Epithelial cell of prostate (primary cell): ENCODE data around the gene CPNE8.
A peak's percentile ranks its signal among the peaks of the same experiment; 100 is the strongest.

Source experiments
- DNase-seq: peaks from one replicate; pipeline ENCODE4 v3.0.0-alpha.2; 2011; ENCODE audit warnings: low read depth, low spot score
- H3K27ac ChIP-seq: fragments of 450-650 bp; 2 replicates; pipeline ENCODE4 v1.5.1; 2017; ENCODE audit warnings: mild to moderate bottlenecking

Gene CPNE8

DNA sequence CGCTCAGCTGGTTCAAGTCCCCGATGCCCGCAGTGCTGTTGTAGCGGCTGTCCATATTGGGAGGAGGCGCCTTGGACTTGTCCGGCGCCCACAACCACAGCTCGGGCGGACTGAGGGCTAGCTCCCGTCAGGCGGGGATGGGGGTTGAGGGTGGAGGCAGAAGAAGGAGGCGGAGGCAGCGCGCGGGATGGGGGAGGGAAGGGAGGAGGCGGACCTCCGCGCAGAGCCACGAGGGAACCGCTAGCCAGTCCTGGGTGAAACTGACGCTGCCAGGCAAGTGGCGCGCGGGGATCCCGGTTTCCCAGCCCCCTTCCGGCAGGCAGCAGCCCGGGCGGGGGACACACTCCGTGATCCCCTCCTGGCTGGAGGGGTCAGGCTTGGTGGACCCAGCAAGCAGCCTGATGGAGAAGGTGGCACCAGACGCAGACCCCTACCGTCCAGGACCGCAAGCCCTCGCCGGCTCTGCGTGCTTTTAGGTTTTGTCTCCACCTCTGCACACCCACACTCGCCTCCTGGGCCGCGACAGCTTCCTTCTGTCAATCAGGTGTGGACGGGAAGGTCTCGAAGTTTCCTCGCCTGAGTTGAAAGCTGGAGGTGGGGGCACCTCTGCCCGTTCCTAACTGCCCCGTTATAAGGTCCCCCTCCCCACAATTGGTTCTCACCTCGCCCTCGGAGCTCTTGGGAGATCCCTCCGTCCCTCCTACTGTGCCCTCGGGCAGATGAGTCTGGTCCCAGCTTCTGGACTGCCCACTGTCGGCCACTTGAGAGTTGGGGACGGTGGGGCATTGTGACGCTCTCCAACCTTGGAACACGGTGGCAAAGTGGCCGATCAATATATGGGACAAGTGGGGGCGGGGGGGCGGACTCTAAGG is at the start of gene CPNE8:
TSS of gene CPNE8 (minus strand) at position 112 of the 872 bp plus-strand sequence. CDS start at position 55, 57 bp downstream.
- DNase-seq, result no peak
- peak within 1 kb of the TSS; percentile 86 for H3K27ac ChIP-seq

GRCh38 chr12:38954238-38954873 is 49.0 kb upstream of the CPNE8 start:
- H3K27ac ChIP-seq, result no peak overlapping the region
- DNase-seq, result no peak

DNA sequence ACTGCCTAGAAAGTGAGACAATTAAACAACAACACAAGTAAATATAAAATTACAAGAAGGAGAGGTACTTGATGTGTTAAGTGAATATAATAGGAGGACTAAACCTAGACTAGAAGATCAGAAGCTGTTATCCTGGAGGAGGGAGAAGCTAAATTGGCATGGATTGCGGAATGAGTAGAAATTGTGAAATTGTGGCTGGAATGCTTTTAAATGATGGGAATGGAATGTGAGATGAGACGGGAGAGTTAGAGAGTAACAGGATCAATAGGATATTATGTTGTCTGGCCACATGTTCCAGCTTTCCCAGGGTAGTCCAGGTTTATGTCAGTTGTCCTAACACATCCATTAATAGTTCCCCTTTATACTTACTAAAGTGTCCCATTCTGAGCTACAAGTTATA is 44.0 kb upstream of the CPNE8 start:
- no peak overlapping the region for H3K27ac ChIP-seq
- DNase-seq, result no peak

DNA sequence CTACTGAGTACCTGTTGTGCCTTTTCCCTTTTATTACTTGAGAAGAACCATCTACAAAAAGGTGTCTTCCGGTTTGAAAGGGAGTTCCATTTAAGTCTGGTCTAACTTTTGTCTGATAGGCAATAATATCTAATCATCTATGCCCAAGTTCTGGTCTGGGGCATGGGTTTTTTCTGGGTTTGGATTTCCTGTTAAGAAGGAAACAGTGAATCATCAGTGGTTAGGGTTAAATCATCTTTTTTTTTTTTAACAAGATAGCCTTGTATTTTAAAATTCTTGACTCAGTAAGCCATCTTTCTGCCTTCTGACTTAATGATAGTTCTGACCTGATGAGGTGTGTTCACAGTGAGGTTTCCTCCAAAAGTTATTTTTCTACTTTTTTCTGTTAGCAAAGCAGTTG is 29.3 kb upstream of the CPNE8 start:
- no peak for DNase-seq
- no peak overlapping the region for H3K27ac ChIP-seq

DNA sequence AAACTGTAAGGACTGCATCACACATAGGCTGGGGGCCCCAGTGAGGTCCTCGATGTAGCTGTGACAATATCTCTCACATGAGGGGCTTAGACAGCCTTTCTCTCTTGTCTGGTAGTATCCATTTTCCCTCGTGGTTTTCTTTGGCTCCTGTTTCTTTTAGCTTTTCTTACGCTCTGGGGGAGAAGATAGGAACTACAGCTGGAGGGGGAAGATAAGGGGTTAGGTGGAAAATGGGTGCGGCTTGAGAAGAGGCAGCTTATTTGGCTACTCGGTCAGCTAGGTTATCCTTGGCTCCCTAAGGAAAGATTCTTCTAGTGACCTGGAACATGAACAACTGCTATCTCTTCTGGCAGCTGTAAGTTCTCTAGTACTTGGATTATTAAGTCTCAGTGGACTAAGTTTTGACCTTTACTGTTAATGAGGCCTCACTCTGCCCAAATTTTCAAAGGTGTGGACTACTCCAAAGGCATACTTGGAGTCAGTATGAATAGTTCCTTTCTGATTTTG is 28.7 kb upstream of the CPNE8 start:
- DNase-seq, result no peak
- H3K27ac ChIP-seq, result no peak overlapping the region

DNA sequence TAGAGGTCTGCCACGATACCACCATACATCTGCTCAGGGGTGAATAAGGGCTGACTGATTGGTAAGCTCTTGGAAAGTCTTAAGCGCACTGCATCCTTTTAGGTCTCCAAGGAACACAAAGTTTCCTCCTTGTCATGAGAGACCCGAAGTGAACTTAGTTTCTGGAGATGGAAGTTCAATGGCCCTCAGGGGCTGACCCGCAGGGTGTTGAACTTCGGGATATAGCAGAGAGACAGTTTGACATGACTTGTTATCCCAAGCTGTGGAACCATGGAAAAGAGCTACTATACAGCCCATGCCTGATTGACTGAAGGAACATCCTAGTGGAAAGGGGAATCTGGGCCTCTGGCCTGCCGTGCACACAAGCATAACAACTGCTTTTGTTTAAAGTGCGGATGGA is 26.9 kb upstream of the CPNE8 start:
- DNase-seq, result no peak
- H3K27ac ChIP-seq, result no peak overlapping the region

DNA sequence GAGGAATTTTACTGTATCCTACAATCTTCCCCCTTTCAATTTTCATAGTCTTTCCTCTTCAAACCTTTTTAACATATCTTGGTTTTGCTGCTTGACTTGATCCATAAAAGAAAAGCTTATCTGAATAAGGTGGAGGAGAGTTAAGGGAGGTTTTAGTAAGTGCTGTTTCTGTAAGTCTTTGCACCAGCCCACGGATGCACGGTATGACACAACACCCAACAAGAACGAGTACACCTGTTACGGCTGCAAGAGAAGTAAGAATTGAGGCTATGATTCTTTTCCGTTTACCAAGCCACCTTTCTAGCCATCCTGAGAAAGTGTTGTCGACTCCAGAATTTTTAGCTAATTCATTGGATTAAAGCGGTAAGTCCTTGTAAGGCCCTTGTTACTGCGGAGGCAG is 26.1 kb upstream of the CPNE8 start:
- DNase-seq, result no peak
- no peak overlapping the region for H3K27ac ChIP-seq

GRCh38 chr12:38930990-38931389 is 25.6 kb upstream of the CPNE8 start:
- DNase-seq, result no peak
- H3K27ac ChIP-seq, result no peak overlapping the region

DNA sequence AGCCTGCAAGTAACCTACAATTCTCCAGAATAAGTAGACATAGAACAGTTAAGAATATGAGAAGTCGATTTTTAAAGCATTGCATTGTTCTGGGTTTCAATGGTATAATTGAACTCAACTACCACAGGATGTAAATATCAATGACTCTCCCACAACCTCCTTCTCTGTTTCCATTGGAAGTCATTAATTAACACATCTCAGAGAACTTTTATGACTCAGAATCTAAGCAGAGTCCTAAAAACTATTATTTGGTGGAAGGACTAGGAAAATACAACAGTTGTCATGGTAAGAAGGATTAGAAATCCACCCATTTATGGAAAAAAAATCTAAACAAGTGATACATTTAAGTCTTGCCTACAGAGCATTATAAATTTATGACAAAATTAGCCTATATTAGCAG is 21.1 kb upstream of the CPNE8 start:
- no peak for DNase-seq
- no peak overlapping the region for H3K27ac ChIP-seq

GRCh38 chr12:38921025-38921677 is 15.8 kb upstream of the CPNE8 start:
- no peak overlapping the region for H3K27ac ChIP-seq
- DNase-seq, result peak; percentile 29

DNA sequence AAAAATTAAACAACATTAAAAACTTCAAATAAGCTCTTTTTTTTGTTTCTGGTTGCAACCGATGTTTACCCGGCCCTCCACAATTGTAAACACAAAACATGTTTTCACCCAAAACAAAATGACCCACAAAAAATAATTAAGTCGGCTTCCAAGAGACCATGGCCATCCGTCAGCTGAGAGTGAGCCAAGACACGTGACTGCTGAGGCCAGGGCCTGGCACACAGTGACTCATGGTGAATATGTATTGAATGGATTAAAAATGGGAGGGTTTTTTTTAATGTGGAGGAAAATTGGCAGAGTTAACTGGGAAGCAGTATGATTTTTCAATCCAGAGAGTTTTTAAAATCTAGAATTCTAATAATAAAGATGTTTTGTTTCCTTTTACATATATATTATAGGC is 13.8 kb upstream of the CPNE8 start:
- H3K27ac ChIP-seq, result no peak overlapping the region
- DNase-seq, result no peak

- no peak overlapping the region for H3K27ac ChIP-seq
- no peak for DNase-seq
These were observed 10.2 kb upstream of the CPNE8 start for GRCh38 chr12:38915429-38916182.

GRCh38 chr12:38912116-38912515 is 6.7 kb upstream of the CPNE8 start:
- no peak for DNase-seq
- H3K27ac ChIP-seq, result no peak overlapping the region

- DNase-seq, result no peak
- no peak overlapping the region for H3K27ac ChIP-seq
These were observed 6.2 kb upstream of the CPNE8 start for GRCh38 chr12:38911611-38912010.

DNA sequence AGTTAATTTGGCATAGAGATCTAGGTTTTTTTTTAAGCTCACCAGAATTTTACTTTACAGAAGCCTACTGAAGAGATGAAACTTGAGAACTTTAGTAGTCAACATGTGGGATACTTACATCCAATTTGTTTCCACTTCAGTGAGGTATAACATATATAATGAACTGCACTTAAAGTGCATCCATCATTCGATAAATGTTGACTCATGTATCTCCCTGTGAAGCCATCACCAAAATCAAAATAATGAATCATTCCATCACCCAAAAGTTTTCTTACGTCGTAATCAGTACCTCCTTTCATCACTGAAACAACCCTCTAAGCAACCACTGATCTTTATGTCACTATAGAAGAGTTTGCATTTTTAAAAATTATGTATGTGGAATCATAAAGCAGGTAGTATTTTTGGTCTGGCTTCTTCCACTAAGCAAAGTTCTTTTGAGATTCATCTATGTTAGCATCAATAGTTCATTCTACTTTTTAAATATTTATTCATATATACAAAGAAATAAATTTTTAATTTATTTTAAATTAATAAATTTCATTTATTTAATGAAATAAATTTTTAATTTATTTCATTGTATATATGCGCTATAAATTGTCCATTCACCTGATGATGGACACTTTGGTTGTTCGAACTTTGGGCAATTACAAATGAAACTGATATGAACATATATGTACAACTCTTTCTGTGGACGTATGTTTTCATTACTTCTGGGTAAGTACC is 2.0 kb upstream of the CPNE8 start:
- DNase-seq, result no peak
- no peak overlapping the region for H3K27ac ChIP-seq

- peak overlapping the region; percentile 86 for H3K27ac ChIP-seq
- DNase-seq, result peak; percentile 36
These were observed 1.2 kb upstream of the CPNE8 start for GRCh38 chr12:38906482-38907200.

GRCh38 chr12:38904537-38905479 is 583 bp downstream of the CPNE8 start:
- DNase-seq, result peak; percentile 54
- peak overlapping the region; percentile 86 for H3K27ac ChIP-seq

- DNase-seq, result no peak
- peak overlapping the region; percentile 86 for H3K27ac ChIP-seq
These were observed 1.8 kb downstream of the CPNE8 start for GRCh38 chr12:38903596-38903995.
